ENCODE measurements around the gene LEMD1.

LEMD1 gene

GRCh38 chr1:205354259-205355074 is 67.4 kb downstream of the LEMD1 start:
- peak; percentile 24 for DNase-seq (ENCODE audit: low read depth)

- no peak for DNase-seq (ENCODE audit: low read depth)
Measured at GRCh38 chr1:205353612-205354011, 68.2 kb downstream of the LEMD1 start.

GRCh38 chr1:205353191-205353590 is 68.7 kb downstream of the LEMD1 start:
- DNase-seq (ENCODE audit: low read depth): no peak

- no peak for DNase-seq (ENCODE audit: low read depth)
Measured at GRCh38 chr1:205351984-205352713, 69.7 kb downstream of the LEMD1 start.

- DNase-seq (ENCODE audit: low read depth): no peak
Measured at GRCh38 chr1:205350691-205351141, 71.1 kb downstream of the LEMD1 start.

- DNase-seq (ENCODE audit: low read depth): no peak
Measured at GRCh38 chr1:205350124-205350523, 71.7 kb downstream of the LEMD1 start.

- no peak for DNase-seq (ENCODE audit: low read depth)
Measured at GRCh38 chr1:205348554-205349487, 73.0 kb downstream of the LEMD1 start.

- DNase-seq (ENCODE audit: low read depth): no peak
Measured at GRCh38 chr1:205346956-205347574, 74.8 kb downstream of the LEMD1 start.

GRCh38 chr1:205345761-205346160 is 76.1 kb downstream of the LEMD1 start:
- DNase-seq (ENCODE audit: low read depth): no peak

- no peak for DNase-seq (ENCODE audit: low read depth)
Measured at GRCh38 chr1:205344066-205344928, 77.6 kb downstream of the LEMD1 start.

GRCh38 chr1:205343431-205344065 is 78.3 kb downstream of the LEMD1 start:
- DNase-seq (ENCODE audit: low read depth): no peak

GRCh38 chr1:205342986-205343385 is 78.9 kb downstream of the LEMD1 start:
- DNase-seq (ENCODE audit: low read depth): no peak

- DNase-seq (ENCODE audit: low read depth): no peak
Measured at GRCh38 chr1:205340676-205341075, 81.2 kb downstream of the LEMD1 start.

- DNase-seq (ENCODE audit: low read depth): no peak
Measured at GRCh38 chr1:205339717-205340116, 82.1 kb downstream of the LEMD1 start.

GRCh38 chr1:205339197-205339702 is 82.6 kb downstream of the LEMD1 start:
- no peak for DNase-seq (ENCODE audit: low read depth)

- no peak for DNase-seq (ENCODE audit: low read depth)
Measured at GRCh38 chr1:205338011-205338410, 83.8 kb downstream of the LEMD1 start.

GRCh38 chr1:205337481-205337880 is 84.4 kb downstream of the LEMD1 start:
- no peak for DNase-seq (ENCODE audit: low read depth)

- peak; percentile 47 for DNase-seq (ENCODE audit: low read depth)
Measured at GRCh38 chr1:205335692-205336091, 86.2 kb downstream of the LEMD1 start.

- no peak for DNase-seq (ENCODE audit: low read depth)
Measured at GRCh38 chr1:205332015-205332791, 89.7 kb downstream of the LEMD1 start.

Measured in T-helper 22 cell (primary cell).